Activated naive CD8-positive, alpha-beta T cell treated with anti-CD3 and anti-CD28 coated beads, Interleukin-2, amount 50 U/mL, for 24 hours (primary cell): ENCODE measurements around the gene PRM1.
A peak's percentile ranks its signal among the peaks of the same experiment; 100 is the strongest.

Experiments
- ATAC-seq: fragments of 150-1000 bp; cut with Tn5 transposase; one replicate; pipeline ENCODE4 v1.10.0; 2021
- DNase-seq: peaks from one replicate; pipeline ENCODE4 v3.0.0; 2021
- H3K27ac Mint-ChIP-seq: one replicate; pipeline ENCODE4 v1.8.0; 2021; ENCODE audit warnings: mild to moderate bottlenecking, mixed read lengths
- H3K27me3 Mint-ChIP-seq: one replicate; pipeline ENCODE4 v1.8.0; 2021; ENCODE audit warnings: mixed read lengths
- H3K36me3 Mint-ChIP-seq: one replicate; pipeline ENCODE4 v1.8.0; 2021; ENCODE audit warnings: low read depth, mixed read lengths
- H3K4me1 Mint-ChIP-seq: one replicate; pipeline ENCODE4 v1.8.0; 2021; ENCODE audit warnings: mixed read lengths
- H3K4me3 Mint-ChIP-seq: one replicate; pipeline ENCODE4 v1.8.0; 2021; ENCODE audit warnings: mild to moderate bottlenecking, moderate library complexity, mixed read lengths
- H3K9me3 Mint-ChIP-seq: one replicate; pipeline ENCODE4 v1.8.0; 2021; ENCODE audit warnings: mixed read lengths

PRM1 gene, protein sequence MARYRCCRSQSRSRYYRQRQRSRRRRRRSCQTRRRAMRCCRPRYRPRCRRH

DNA sequence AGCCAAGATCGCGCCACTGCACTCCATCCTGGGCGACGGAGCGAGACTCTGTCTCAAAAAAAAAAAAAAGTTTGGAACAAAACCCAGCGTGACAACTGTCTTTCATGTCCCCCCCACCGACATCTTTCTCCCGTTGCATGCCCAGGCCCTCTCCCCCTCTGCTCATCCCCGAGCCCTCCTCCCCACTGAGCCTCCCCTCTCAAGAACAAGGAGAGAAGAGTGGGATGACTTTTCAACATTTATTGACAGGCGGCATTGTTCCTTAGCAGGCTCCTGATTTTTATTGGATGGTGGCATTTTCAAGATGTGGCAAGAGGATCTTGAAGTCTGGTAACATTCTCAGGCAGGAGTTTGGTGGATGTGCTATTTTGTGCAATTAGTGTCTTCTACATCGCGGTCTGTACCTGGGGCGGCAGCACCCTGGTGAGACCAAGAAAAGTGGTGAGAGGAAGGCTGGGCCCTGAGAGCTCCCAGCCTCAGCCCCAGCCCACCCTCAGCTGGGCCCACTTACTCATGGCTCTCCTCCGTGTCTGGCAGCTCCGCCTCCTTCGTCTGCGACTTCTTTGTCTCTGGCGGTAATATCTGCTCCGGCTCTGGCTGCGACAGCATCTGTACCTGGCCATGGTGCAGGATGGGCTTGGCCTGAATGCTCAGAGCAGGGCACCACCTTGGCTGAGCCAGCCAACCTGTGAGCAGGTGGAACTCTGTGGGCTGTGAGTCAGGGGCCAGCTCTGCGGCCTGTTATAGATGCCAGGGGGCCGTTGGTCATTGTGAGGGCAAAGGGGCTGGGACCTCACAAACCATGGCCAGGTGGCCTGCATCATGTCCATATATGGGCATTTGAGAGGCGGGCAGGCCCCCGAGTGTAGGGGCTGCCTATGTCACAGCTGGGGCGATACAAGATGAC, at the start of gene PRM1:
Gene PRM1, minus strand, starts transcription at position 715 of the 907 bp plus-strand sequence. Its CDS starts 92 bp downstream, at position 623.
- H3K27ac Mint-ChIP-seq = peak within 1 kb of the TSS; percentile 9
- no peak for DNase-seq
- peaks cover 13% of the 10 kb centered on the region for H3K4me1 Mint-ChIP-seq
- no peak for ATAC-seq
- H3K9me3 Mint-ChIP-seq = no peaks in the 10 kb centered on the region
- peaks cover 2% of the 10 kb centered on the region for H3K27me3 Mint-ChIP-seq
- no peaks in the 10 kb centered on the region for H3K36me3 Mint-ChIP-seq
- no peak within 1 kb of the TSS for H3K4me3 Mint-ChIP-seq

DNA sequence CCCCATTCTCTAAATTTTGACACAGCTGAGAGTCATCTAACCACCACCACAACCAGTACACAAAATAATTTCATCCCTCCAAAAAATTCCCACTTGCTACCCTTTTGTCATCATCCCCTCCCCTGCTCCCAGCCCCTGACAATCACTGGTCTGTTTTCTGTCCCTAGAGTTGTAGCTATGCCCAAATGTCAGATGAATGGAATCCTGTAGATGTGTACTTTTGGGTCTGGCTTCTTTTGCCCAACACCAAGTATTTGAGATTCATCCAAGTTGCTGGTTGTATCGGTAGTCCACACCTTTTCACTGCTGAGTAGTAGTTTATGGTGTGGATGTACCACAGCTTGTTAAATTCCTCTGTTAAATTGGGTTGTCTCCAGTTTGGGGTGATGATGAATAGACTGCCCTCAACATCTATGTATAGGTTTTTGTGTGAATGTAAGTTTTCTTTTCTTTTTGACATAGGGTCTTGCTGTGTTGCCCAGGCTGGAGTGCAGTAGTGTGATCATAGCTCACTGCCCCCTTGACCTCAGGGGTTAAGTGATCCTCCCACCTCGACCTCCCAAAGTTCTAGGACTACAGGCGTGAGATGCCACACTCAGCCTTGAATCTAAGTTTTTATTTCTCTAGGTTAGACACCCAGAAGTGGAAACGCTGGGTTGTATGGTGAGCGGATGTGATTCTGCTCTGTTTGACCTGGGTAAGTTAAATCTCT, 49.6 kb upstream of the PRM1 start:
- Mint-ChIP-seq H3K4me3 (no peak overlapping the region), H3K9me3 (no peaks in the 10 kb centered on the region), H3K36me3 (no peaks in the 10 kb centered on the region), H3K27me3 (no peaks in the 10 kb centered on the region), H3K4me1 (peaks cover 46% of the 10 kb centered on the region), H3K27ac (no peak overlapping the region)
- ATAC-seq (no peak), DNase-seq (no peak)

DNA sequence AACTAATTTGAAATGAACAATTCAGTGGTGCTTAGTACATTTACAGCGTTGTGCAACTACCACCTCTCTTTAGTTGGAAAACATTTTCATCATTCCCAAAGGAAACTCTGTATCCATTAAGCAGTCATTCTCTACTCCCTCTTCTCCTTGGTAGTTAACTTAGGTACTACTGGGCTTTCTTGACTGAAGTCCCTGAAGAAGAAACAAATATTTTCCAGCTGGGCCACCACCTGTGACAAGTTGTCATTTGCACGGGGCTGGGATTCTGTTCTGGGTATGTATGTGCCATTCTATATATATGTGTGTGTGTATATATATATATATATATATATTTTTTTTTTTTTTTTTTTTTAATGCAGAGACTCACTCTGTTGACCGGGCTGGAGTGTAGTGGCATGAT, 48.8 kb upstream of the PRM1 start:
- H3K9me3 Mint-ChIP-seq = no peaks in the 10 kb centered on the region
- H3K27me3 Mint-ChIP-seq = no peaks in the 10 kb centered on the region
- no peak overlapping the region for H3K4me3 Mint-ChIP-seq
- H3K36me3 Mint-ChIP-seq = no peaks in the 10 kb centered on the region
- H3K4me1 Mint-ChIP-seq = peaks cover 54% of the 10 kb centered on the region
- no peak for ATAC-seq
- H3K27ac Mint-ChIP-seq = peak overlapping the region; percentile 39
- no peak for DNase-seq

DNA sequence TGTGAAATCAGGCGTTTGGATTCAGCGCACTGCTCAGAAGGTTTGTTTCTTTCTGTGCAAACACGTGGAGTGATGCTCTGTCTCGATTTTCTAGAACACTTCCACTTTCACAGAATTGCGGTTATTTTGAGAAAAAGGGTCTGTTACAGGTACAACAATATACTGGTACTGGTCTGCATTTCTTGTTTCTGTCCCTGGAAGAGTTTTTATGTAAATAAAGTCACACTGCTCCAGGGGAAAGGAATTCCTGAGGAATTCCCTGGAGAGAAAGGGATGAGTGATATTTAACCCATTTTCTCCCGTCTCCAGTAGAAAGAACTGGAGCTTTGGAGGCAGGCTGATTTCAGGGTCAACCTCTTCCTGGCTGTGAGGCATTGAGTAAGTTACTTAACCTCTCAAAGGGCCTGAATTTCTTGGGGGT, 48.0 kb upstream of the PRM1 start:
- no peaks in the 10 kb centered on the region for H3K27me3 Mint-ChIP-seq
- no peaks in the 10 kb centered on the region for H3K36me3 Mint-ChIP-seq
- no peaks in the 10 kb centered on the region for H3K9me3 Mint-ChIP-seq
- H3K4me3 Mint-ChIP-seq = peak overlapping the region; percentile 68
- DNase-seq = no peak
- H3K4me1 Mint-ChIP-seq = peaks cover 57% of the 10 kb centered on the region
- ATAC-seq = no peak
- H3K27ac Mint-ChIP-seq = peak overlapping the region; percentile 70

DNA sequence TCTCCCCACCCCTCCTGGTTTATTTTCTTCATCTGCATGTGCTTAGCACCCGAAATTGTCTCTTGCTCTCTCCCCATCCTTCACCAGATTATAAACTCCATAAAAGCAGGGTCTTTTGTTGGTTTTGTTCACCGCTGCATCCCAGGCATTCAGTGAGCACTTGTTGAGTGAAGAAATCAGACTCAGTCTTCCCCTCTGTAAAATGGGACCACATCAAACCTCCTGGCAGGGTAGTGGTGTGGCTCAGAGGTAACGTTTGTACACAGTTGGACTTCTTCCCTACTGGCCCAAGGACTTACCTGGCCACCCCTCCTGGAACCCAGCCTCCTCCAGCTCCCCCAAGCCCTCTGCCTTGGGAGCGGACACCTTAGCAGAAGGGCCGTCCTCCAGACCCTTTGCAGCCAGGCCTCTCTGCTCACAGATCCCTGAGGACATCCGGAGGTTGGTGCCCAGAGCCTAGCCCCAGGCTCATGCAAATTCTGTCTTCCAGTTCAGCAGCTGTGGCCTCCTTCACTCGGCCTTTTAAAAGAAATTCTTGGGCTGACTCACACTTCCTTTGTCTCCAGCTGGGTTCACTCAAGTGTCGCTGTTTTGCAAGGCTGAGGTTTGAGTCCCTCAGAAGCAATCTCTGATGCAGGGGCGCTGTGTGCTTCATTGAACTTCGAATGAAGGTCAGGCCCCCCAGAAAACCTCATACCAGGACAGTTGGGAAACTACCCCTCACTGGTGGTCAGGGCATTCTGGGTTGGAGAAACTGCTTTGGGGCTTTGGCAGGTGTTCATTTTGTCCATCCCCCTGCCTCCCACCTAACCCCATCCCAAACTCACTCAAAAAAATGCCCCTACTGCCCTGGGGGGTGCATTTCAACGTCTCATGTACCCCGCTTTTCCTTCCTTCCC, 47.3 kb upstream of the PRM1 start:
- Mint-ChIP-seq H3K27me3 (no peaks in the 10 kb centered on the region), H3K4me1 (peaks cover 57% of the 10 kb centered on the region), H3K4me3 (peak overlapping the region; percentile 68), H3K9me3 (no peaks in the 10 kb centered on the region), H3K27ac (peak overlapping the region; percentile 70), H3K36me3 (no peaks in the 10 kb centered on the region)
- ATAC-seq = peak; percentile 87
- peak; percentile 61 for DNase-seq

DNA sequence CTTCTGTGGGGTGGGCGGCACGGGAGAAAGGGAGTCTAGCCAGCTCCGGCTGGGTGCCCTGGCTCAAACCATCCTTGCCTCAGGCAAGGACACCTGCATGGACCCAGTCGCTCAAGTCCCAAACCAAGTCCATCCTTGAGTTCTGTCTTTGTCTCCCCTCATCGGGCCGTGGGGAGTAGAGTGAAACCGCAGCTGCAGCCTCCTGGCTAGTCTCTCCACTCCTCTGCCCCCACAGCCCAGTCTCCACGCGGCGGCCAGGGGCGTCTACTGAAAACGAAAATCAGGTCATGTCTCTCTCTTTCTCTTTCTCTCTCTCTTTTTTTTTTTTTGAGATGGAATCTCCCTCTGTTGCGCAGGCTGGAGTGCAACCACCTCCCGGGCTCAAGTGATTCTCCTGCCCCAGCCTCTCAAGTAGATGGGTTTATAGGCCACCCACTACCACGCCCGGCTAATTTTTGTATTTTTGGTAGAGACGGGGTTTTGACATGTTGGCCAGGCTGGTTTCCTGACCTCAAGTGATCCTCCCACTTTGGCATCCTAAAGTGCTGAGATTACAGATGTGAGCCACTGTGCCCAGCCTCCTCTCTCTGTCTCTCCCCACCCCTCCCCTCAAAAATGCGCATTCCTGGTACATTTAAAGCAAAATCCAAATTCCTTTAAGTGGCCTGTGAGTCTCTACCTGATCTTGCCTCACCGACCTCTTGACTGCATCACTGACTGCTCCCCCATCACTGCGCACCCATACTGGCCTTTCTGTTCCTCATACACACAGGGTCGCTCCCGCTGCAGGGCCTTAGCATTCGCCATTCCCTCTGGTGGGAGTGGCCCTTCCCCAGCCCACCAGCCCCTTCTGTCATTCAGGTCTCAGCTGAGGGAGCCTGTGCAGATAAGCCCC, 46.4 kb upstream of the PRM1 start:
- Mint-ChIP-seq H3K9me3 (no peaks in the 10 kb centered on the region), H3K27ac (peak overlapping the region; percentile 70), H3K36me3 (no peaks in the 10 kb centered on the region), H3K4me3 (peak overlapping the region; percentile 68), H3K4me1 (peaks cover 59% of the 10 kb centered on the region), H3K27me3 (no peaks in the 10 kb centered on the region)
- ATAC-seq (no peak), DNase-seq (no peak)

DNA sequence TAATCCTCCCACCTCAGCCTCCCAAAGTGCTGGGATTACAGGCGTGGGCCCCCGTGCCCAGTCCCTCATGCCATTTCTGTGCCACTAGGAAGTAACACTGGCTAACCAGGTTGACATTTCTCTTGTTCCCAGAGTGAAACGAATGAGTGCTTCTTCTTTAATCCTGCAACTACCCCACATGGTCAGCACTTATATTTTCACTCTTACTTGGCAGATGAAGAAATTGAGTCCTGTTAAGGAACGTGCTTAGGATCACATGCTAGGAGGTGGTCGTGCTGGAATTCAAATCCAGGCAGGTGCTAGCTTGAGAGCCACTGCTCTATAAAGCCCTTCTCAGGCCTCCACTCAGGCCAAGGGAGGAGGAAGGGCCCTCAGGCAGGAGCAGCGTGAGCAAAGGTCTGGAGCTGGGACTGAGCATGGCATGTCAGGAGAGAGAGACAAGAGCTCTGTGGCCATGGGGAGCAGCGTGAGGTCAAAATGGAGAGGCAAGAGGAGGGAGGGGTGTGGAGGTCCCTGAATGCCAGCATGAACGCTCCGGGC, 45.7 kb upstream of the PRM1 start:
- Mint-ChIP-seq H3K27ac (peak overlapping the region; percentile 70), H3K4me1 (peaks cover 59% of the 10 kb centered on the region), H3K36me3 (no peaks in the 10 kb centered on the region), H3K4me3 (peak overlapping the region; percentile 68), H3K9me3 (no peaks in the 10 kb centered on the region), H3K27me3 (no peaks in the 10 kb centered on the region)
- ATAC-seq = no peak
- no peak for DNase-seq

DNA sequence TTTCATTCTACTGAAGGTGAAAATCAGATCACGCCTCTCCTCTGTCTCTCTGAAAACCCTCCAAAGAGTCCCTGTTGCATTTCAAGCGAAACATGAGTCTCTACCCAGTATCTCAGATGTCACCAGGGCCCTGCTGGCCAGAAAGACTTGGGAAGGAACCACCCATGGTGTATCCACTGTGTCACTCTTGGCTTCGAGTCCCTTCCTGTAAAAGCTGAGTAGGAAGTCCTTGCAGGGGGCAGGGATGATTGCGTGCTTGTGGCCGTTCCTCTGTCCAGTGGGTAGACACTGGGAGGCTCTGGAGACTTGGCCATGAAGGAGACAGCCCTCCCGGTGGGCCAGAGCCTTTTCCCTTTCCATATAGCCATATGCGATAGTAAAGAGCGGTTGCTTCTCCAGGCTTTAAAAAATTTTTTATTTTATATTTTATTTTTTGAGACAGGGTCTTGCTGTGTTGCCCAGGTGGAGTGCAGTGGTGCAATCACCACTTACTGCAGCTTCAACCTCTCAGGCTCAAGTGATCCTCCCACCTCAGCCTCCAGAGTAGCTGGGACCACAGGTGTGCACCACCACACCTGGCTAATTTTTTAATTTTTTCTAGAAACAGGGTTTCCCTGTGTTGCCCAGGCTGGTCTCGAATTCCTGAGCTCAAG, 45.1 kb upstream of the PRM1 start:
- Mint-ChIP-seq H3K9me3 (no peaks in the 10 kb centered on the region), H3K27me3 (no peaks in the 10 kb centered on the region), H3K36me3 (no peaks in the 10 kb centered on the region), H3K4me1 (peaks cover 59% of the 10 kb centered on the region), H3K4me3 (no peak overlapping the region), H3K27ac (peak overlapping the region; percentile 73)
- no peak for DNase-seq
- no peak for ATAC-seq

DNA sequence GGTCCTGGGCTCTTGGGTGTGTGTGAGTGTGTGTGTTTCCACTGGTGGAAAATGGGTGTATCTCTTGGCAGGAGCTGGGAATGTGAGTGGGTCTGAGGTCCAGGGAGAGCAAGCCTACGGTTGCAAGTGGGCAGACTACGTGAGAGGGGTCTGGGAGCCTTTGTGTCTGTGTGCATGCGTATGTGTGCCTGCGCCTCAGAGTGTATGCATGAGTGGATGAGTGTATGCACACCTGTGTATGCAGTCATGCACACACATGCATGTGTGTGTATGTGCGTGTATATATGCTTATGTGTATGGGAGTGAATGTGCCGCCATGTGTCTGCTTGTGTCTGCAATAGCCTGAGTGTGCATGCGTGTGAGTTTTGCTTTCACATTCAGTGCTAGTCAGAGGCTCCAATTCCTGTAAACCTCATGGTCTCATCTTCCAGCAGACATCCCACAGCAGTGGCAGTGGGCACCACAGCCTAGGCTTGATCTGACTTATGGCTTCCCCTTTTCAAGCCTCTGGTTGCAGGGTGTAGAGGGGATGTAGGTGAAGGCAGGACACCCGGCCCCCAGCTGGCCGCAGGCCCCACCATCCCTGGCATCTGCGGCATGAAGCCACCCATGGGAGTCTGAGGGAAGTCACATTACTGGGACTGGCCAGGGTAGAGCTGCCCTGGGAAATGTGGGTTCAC, 44.4 kb upstream of the PRM1 start:
- H3K36me3 Mint-ChIP-seq = no peaks in the 10 kb centered on the region
- peaks cover 56% of the 10 kb centered on the region for H3K4me1 Mint-ChIP-seq
- no peak overlapping the region for H3K4me3 Mint-ChIP-seq
- no peaks in the 10 kb centered on the region for H3K27me3 Mint-ChIP-seq
- no peak for DNase-seq
- peak; percentile 35 for ATAC-seq
- peak overlapping the region; percentile 73 for H3K27ac Mint-ChIP-seq
- no peaks in the 10 kb centered on the region for H3K9me3 Mint-ChIP-seq

DNA sequence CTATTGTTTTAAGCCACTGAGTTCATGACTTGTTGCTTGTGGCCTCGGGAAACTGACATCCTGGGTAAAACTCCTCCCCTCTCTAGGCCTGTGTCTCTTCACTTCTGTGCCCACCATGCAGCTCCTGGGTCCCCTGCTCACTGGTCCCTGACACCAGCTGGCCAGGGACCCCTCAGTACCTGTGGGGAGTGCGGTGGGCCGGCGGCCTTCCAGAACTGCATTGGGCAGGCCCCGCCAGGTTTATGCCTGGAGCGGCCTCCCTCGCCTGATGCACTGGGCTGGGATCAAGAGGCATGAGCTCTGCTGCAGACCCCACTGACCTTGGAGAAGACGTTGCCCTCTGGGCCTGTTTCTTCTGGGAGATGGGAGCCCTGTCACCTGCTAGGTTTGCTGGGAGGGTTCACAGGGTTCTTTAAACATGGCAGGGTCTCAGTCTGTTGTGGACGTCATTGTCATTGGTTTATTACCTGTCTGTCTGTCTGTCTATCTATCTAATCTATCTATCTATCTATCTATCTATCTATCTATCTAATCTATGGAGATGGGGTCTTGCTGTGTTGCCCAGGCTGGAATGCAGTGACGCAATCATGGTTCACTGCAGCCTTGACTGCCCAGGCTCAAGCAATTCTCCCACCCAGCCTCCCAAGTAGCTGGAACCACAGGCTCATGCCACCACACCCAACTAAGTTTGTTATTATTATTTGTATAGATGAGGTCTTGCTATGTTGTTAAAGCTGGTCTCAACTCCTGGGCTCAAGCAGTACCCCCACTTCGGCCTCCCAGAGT, 42.6 kb upstream of the PRM1 start:
- peaks cover 40% of the 10 kb centered on the region for H3K4me1 Mint-ChIP-seq
- no peaks in the 10 kb centered on the region for H3K36me3 Mint-ChIP-seq
- no peaks in the 10 kb centered on the region for H3K27me3 Mint-ChIP-seq
- H3K27ac Mint-ChIP-seq = no peak overlapping the region
- ATAC-seq = no peak
- DNase-seq = no peak
- H3K9me3 Mint-ChIP-seq = no peaks in the 10 kb centered on the region
- H3K4me3 Mint-ChIP-seq = no peak overlapping the region

DNA sequence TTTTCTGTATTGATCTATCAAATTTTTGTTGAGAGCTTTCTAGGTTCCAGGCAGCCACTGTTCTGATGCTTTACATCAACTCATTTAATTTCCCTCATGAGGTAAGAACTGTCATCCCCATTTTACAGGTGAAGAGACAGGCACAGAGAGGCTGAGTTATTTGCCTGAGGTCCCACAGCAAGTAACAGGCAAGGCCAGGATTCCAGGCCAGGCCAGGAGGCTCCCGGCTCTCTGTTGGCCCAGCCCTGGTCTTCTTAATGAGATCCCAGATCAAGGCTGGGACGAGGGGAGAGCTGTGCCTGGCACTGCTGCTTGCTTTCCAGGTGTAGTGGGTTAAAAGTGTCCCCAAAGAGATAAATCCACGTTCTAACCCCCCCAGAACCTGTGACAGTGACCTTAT, 41.7 kb upstream of the PRM1 start:
- Mint-ChIP-seq H3K4me3 (no peak overlapping the region), H3K4me1 (peaks cover 31% of the 10 kb centered on the region), H3K36me3 (no peaks in the 10 kb centered on the region), H3K9me3 (no peaks in the 10 kb centered on the region), H3K27me3 (no peaks in the 10 kb centered on the region), H3K27ac (no peak overlapping the region)
- ATAC-seq (no peak), DNase-seq (no peak)

DNA sequence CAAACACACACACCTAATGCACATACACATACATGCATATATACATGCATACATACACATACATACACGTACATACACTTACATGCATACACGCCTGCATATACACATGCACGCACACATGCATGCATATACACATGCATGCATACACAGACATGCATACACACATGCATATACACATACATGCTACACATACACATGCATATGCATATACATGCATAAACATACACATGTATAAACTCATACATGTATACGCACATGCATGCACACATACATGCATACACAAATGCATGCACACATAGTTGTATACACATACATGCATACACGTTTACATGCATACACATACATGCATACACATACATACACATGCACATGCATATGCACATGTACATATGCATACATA, 40.5 kb upstream of the PRM1 start:
- no peak overlapping the region for H3K4me3 Mint-ChIP-seq

More for the DNA sequence above, 40.5 kb upstream of the PRM1 start:
- H3K9me3 Mint-ChIP-seq = no peaks in the 10 kb centered on the region
- no peak for ATAC-seq
- DNase-seq = no peak
- no peaks in the 10 kb centered on the region for H3K27me3 Mint-ChIP-seq
- H3K4me1 Mint-ChIP-seq = peaks cover 20% of the 10 kb centered on the region
- H3K27ac Mint-ChIP-seq = no peak overlapping the region
- H3K36me3 Mint-ChIP-seq = no peaks in the 10 kb centered on the region
